ENCODE measurements around the gene C6orf163. TPM values are rescaled to one million over a fixed set of nuclear protein-coding genes. Genes with fewer than 3 reads are reported as not detected.

Gene C6orf163
- polyA plus RNA-seq, 1 donor = 3.1 TPM

GRCh38 chr6:87351583-87351982 is 7.0 kb downstream of the C6orf163 start:
- H3K4me1 ChIP-seq (ENCODE audit: control insufficient read depth, insufficient read depth, low read length) = no peaks in the 10 kb centered on the region
- no peak overlapping the region for H3K4me3 ChIP-seq (ENCODE audit: low read length)
- H3K36me3 ChIP-seq (ENCODE audit: control insufficient read depth, insufficient read depth, low read length) = no peaks in the 10 kb centered on the region
- WGBS (ENCODE audit: insufficient coverage, low lambda C conversion rate) = no CpG with 5 or more reads among the region's 1 CpG
- no peaks in the 10 kb centered on the region for H3K9me3 ChIP-seq (ENCODE audit: control insufficient read depth, low read depth, low read length)
- no peak for DNase-seq
- H3K27me3 ChIP-seq (ENCODE audit: control insufficient read depth, insufficient read depth, low read length) = no peaks in the 10 kb centered on the region
- no peak overlapping the region for H3K27ac ChIP-seq (ENCODE audit: low read length)

DNA sequence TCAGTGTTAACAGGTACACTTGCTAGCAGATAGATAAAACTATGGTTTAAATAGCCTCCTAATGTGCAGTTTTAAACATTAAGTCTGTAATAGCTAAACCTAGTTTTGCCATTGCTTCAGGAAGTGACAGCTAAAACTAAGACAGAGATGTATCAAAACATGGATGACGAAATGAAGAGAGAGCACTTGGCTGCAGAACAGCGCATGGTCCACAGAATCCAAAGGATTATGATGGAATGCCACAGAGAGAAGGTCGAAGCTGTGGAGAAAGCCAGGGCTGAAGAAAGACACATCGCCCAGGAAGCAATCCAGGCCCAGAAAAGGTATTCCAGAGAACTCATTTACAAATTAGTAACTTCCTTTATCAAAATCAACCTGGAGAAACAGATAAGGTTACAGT is 11.6 kb downstream of the C6orf163 start:
- WGBS (ENCODE audit: insufficient coverage, low lambda C conversion rate) = 100% methylated on average over 1 of the region's 4 CpGs

GRCh38 chr6:87357479-87358196 is 13.0 kb downstream of the C6orf163 start:
- Histone ChIP-seq H3K36me3 (ENCODE audit: control insufficient read depth, insufficient read depth, low read length) (no peaks in the 10 kb centered on the region), H3K9me3 (ENCODE audit: control insufficient read depth, low read depth, low read length) (no peaks in the 10 kb centered on the region), H3K27ac (ENCODE audit: low read length) (no peak overlapping the region), H3K4me1 (ENCODE audit: control insufficient read depth, insufficient read depth, low read length) (no peaks in the 10 kb centered on the region), H3K4me3 (ENCODE audit: low read length) (no peak overlapping the region), H3K27me3 (ENCODE audit: control insufficient read depth, insufficient read depth, low read length) (no peaks in the 10 kb centered on the region)
- WGBS (ENCODE audit: insufficient coverage, low lambda C conversion rate) = no CpG with 5 or more reads among the region's 3 CpGs
- DNase-seq = no peak

More for the DNA sequence above, 11.6 kb downstream of the C6orf163 start:
- Histone ChIP-seq H3K27me3 (ENCODE audit: control insufficient read depth, insufficient read depth, low read length) (no peaks in the 10 kb centered on the region), H3K4me3 (ENCODE audit: low read length) (no peak overlapping the region), H3K9me3 (ENCODE audit: control insufficient read depth, low read depth, low read length) (no peaks in the 10 kb centered on the region), H3K27ac (ENCODE audit: low read length) (no peak overlapping the region), H3K36me3 (ENCODE audit: control insufficient read depth, insufficient read depth, low read length) (no peaks in the 10 kb centered on the region), H3K4me1 (ENCODE audit: control insufficient read depth, insufficient read depth, low read length) (no peaks in the 10 kb centered on the region)
- no peak for DNase-seq

GRCh38 chr6:87364602-87365252 is 20.1 kb downstream of the C6orf163 start:
- no peaks in the 10 kb centered on the region for H3K4me1 ChIP-seq (ENCODE audit: control insufficient read depth, insufficient read depth, low read length)
- no peak overlapping the region for H3K4me3 ChIP-seq (ENCODE audit: low read length)
- H3K27ac ChIP-seq (ENCODE audit: low read length) = no peak overlapping the region
- H3K9me3 ChIP-seq (ENCODE audit: control insufficient read depth, low read depth, low read length) = no peaks in the 10 kb centered on the region
- H3K36me3 ChIP-seq (ENCODE audit: control insufficient read depth, insufficient read depth, low read length) = no peaks in the 10 kb centered on the region
- no peaks in the 10 kb centered on the region for H3K27me3 ChIP-seq (ENCODE audit: control insufficient read depth, insufficient read depth, low read length)
- WGBS (ENCODE audit: insufficient coverage, low lambda C conversion rate) = no CpG with 5 or more reads among the region's 5 CpGs
- DNase-seq = no peak

- Histone ChIP-seq H3K9me3 (ENCODE audit: control insufficient read depth, low read depth, low read length) (no peaks in the 10 kb centered on the region), H3K4me1 (ENCODE audit: control insufficient read depth, insufficient read depth, low read length) (no peaks in the 10 kb centered on the region), H3K27me3 (ENCODE audit: control insufficient read depth, insufficient read depth, low read length) (no peaks in the 10 kb centered on the region), H3K36me3 (ENCODE audit: control insufficient read depth, insufficient read depth, low read length) (no peaks in the 10 kb centered on the region), H3K27ac (ENCODE audit: low read length) (no peak overlapping the region), H3K4me3 (ENCODE audit: low read length) (no peak overlapping the region)
- DNase-seq = no peak
- WGBS (ENCODE audit: insufficient coverage, low lambda C conversion rate) = 100% methylated on average over 2 of the region's 4 CpGs
Observed at GRCh38 chr6:87366072-87366827, 21.6 kb downstream of the C6orf163 start.

DNA sequence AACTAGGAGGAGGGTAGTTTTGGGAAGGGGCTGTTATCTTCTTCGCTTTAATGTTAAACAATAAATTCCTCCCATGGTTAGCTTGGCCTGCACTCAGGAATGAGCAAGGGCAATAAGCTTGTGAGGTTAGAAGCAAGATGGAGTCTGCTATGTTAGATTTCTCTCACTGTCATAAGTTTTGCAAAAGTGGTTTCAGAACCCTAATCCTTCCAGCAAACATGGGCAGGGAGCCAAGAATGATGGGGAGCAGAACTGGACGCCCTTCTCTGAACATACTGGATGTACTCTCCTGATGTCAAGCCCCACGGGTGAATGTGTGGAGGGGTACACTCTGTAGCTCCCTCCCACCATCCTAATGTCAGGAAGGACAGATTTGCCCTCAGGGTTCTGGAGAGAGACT is 22.3 kb downstream of the C6orf163 start:
- Histone ChIP-seq H3K4me1 (ENCODE audit: control insufficient read depth, insufficient read depth, low read length) (no peaks in the 10 kb centered on the region), H3K27ac (ENCODE audit: low read length) (no peak overlapping the region), H3K27me3 (ENCODE audit: control insufficient read depth, insufficient read depth, low read length) (no peaks in the 10 kb centered on the region), H3K4me3 (ENCODE audit: low read length) (no peak overlapping the region), H3K9me3 (ENCODE audit: control insufficient read depth, low read depth, low read length) (no peaks in the 10 kb centered on the region), H3K36me3 (ENCODE audit: control insufficient read depth, insufficient read depth, low read length) (no peaks in the 10 kb centered on the region)
- DNase-seq = no peak
- WGBS (ENCODE audit: insufficient coverage, low lambda C conversion rate) = no CpG with 5 or more reads among the region's 3 CpGs

DNA sequence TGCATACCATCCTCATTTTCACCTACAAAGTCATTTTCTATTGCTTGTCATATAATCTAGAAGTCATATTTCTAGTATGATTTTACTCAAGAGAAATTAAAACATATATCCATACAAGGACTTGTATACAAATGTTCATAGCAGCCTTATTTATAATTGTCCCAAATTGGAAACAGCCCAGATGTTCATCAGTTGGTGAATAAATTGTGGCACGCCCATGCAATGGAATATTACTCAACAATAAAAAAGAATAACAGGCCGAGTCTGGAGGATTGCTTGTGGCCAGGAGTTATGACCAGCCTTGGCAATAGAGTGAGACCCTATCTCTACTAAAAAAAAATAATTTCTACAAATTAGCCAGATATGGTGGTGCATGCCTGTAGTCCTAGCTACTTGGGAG is 28.8 kb downstream of the C6orf163 start:
- Histone ChIP-seq H3K9me3 (ENCODE audit: control insufficient read depth, low read depth, low read length) (peaks cover 3% of the 10 kb centered on the region), H3K36me3 (ENCODE audit: control insufficient read depth, insufficient read depth, low read length) (no peaks in the 10 kb centered on the region), H3K4me3 (ENCODE audit: low read length) (no peak overlapping the region), H3K27ac (ENCODE audit: low read length) (no peak overlapping the region), H3K4me1 (ENCODE audit: control insufficient read depth, insufficient read depth, low read length) (no peaks in the 10 kb centered on the region), H3K27me3 (ENCODE audit: control insufficient read depth, insufficient read depth, low read length) (no peaks in the 10 kb centered on the region)
- WGBS (ENCODE audit: insufficient coverage, low lambda C conversion rate) = no CpG with 5 or more reads among the region's 2 CpGs
- DNase-seq = no peak

GRCh38 chr6:87375315-87375714 is 30.7 kb downstream of the C6orf163 start:
- no peaks in the 10 kb centered on the region for H3K36me3 ChIP-seq (ENCODE audit: control insufficient read depth, insufficient read depth, low read length)
- no peaks in the 10 kb centered on the region for H3K4me1 ChIP-seq (ENCODE audit: control insufficient read depth, insufficient read depth, low read length)
- peaks cover 3% of the 10 kb centered on the region for H3K9me3 ChIP-seq (ENCODE audit: control insufficient read depth, low read depth, low read length)
- H3K4me3 ChIP-seq (ENCODE audit: low read length) = no peak overlapping the region
- DNase-seq = no peak
- WGBS (ENCODE audit: insufficient coverage, low lambda C conversion rate) = 69% methylated on average over 2 of the region's 2 CpGs
- no peaks in the 10 kb centered on the region for H3K27me3 ChIP-seq (ENCODE audit: control insufficient read depth, insufficient read depth, low read length)
- H3K27ac ChIP-seq (ENCODE audit: low read length) = no peak overlapping the region

DNA sequence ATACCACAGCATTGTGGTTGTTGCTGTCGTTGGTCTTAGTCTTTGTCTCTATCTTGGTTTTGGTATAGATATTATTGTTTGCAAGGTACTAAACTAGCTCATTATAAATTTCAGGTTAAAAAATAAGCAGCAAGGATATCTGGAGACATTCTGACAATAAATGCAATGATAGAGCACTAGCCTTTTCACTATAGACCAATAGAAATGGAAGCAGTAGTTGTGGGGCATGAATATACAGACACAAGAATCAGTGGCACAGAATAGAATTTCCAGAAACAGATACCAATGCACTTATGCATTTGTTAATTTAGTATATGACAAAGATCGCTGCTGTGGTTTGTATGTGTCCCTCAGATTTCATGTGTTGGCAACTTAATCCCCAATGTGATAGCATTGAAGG is 32.0 kb downstream of the C6orf163 start:
- no peaks in the 10 kb centered on the region for H3K36me3 ChIP-seq (ENCODE audit: control insufficient read depth, insufficient read depth, low read length)
- no peaks in the 10 kb centered on the region for H3K27me3 ChIP-seq (ENCODE audit: control insufficient read depth, insufficient read depth, low read length)
- H3K9me3 ChIP-seq (ENCODE audit: control insufficient read depth, low read depth, low read length) = peaks cover 3% of the 10 kb centered on the region
- H3K4me1 ChIP-seq (ENCODE audit: control insufficient read depth, insufficient read depth, low read length) = no peaks in the 10 kb centered on the region
- H3K4me3 ChIP-seq (ENCODE audit: low read length) = no peak overlapping the region
- WGBS (ENCODE audit: insufficient coverage, low lambda C conversion rate) = no CpG with 5 or more reads among the region's 2 CpGs
- no peak for DNase-seq
- H3K27ac ChIP-seq (ENCODE audit: low read length) = no peak overlapping the region

- 100% methylated on average over 1 of the region's 4 CpGs for WGBS (ENCODE audit: insufficient coverage, low lambda C conversion rate)
- DNase-seq = no peak
- Histone ChIP-seq H3K9me3 (ENCODE audit: control insufficient read depth, low read depth, low read length) (no peaks in the 10 kb centered on the region), H3K4me1 (ENCODE audit: control insufficient read depth, insufficient read depth, low read length) (no peaks in the 10 kb centered on the region), H3K27me3 (ENCODE audit: control insufficient read depth, insufficient read depth, low read length) (no peaks in the 10 kb centered on the region), H3K36me3 (ENCODE audit: control insufficient read depth, insufficient read depth, low read length) (no peaks in the 10 kb centered on the region), H3K4me3 (ENCODE audit: low read length) (no peak overlapping the region), H3K27ac (ENCODE audit: low read length) (no peak overlapping the region)
Observed at GRCh38 chr6:87378947-87379346, 34.3 kb downstream of the C6orf163 start.

All from large intestine (tissue), 3 donors.